ENCODE results near the gene TCF25. TPM values are rescaled to one million over a fixed set of nuclear protein-coding genes. Genes with fewer than 3 reads are reported as not detected.
A peak's percentile ranks its signal among the peaks of the same experiment; 100 is the strongest.
"Not testable (repeated sequence)": the region's sequence is repeated elsewhere in the genome, so short reads cannot be mapped to it uniquely, and the experiment has no call there.

TCF25 gene
- total RNA-seq, 1 experiment from 2014 or later, result 270 TPM

- peaks cover 30% of the 10 kb centered on the region for H3K4me1 Mint-ChIP-seq (ENCODE audit: low read depth, unreplicated experiment)
- peak within 1 kb of the TSS; percentile 72 for H3K4me3 Mint-ChIP-seq (ENCODE audit: low read depth, unreplicated experiment)
- DNase-seq, result peak; percentile 82
- peaks cover 44% of the 10 kb centered on the region for H3K36me3 Mint-ChIP-seq (ENCODE audit: insufficient read depth, unreplicated experiment)
- no peaks in the 10 kb centered on the region for H3K9me3 Mint-ChIP-seq (ENCODE audit: low read depth, unreplicated experiment)
- peak within 1 kb of the TSS; percentile 6 for H3K27ac Mint-ChIP-seq (ENCODE audit: unreplicated experiment)
- intact Hi-C loops (cut with micrococcal nuclease; ENCODE audit: unreplicated experiment), result no loop called here
- BruUV-seq (replicated peaks), result no TSS peak
- no peak for TF ChIP-seq CTCF (IDR thresholded peaks at IDR 0.05; ENCODE audit: unreplicated experiment)
- CTCF ChIA-PET, result interaction anchor here (3.0 kb wide), 1 partner anchor 9 kb away, joined by 11 read pairs; no protein-coding TSS in a partner anchor
- H3K27me3 Mint-ChIP-seq (ENCODE audit: unreplicated experiment), result no peaks in the 10 kb centered on the region
Observed at GRCh38 chr16:89828199-89828869, 45.1 kb upstream of the TCF25 start, which contains the start of gene SPIRE2. Gene SPIRE2 (plus strand): TSS chr16:89828475. CDS start chr16:89828551, 76 bp downstream.

- peak overlapping the region; percentile 72 for H3K4me3 Mint-ChIP-seq (ENCODE audit: low read depth, unreplicated experiment)
- no peak for TF ChIP-seq CTCF (IDR thresholded peaks at IDR 0.05; ENCODE audit: unreplicated experiment)
- peaks cover 52% of the 10 kb centered on the region for H3K36me3 Mint-ChIP-seq (ENCODE audit: insufficient read depth, unreplicated experiment)
- H3K4me1 Mint-ChIP-seq (ENCODE audit: low read depth, unreplicated experiment), result peaks cover 37% of the 10 kb centered on the region
- CTCF ChIA-PET, result interaction anchor here (0.5 to 3.0 kb wide), 6 partner anchors 9 to 381 kb away, joined by 3 to 11 read pairs (median 4); partner anchors contain the start of gene TCF25
- DNase-seq, result peak; percentile 48
- BruUV-seq (replicated peaks), result TSS peak; percentile 64
- H3K27me3 Mint-ChIP-seq (ENCODE audit: unreplicated experiment), result no peaks in the 10 kb centered on the region
- intact Hi-C loops (cut with micrococcal nuclease; ENCODE audit: unreplicated experiment), result no loop called here
- H3K27ac Mint-ChIP-seq (ENCODE audit: unreplicated experiment), result peak overlapping the region; percentile 6
- H3K9me3 Mint-ChIP-seq (ENCODE audit: low read depth, unreplicated experiment), result no peaks in the 10 kb centered on the region
Observed at GRCh38 chr16:89828870-89829629, 44.3 kb upstream of the TCF25 start.

- CTCF ChIA-PET, result interaction anchor here (0.5 to 1.2 kb wide), 5 partner anchors 8 to 382 kb away, joined by 3 to 4 read pairs (median 4); partner anchors contain the start of gene TCF25
- Mint-ChIP-seq H3K9me3 (ENCODE audit: low read depth, unreplicated experiment) (no peaks in the 10 kb centered on the region), H3K27me3 (ENCODE audit: unreplicated experiment) (no peaks in the 10 kb centered on the region), H3K4me1 (ENCODE audit: low read depth, unreplicated experiment) (peaks cover 41% of the 10 kb centered on the region), H3K36me3 (ENCODE audit: insufficient read depth, unreplicated experiment) (peaks cover 55% of the 10 kb centered on the region), H3K4me3 (ENCODE audit: low read depth, unreplicated experiment) (peak overlapping the region; percentile 72), H3K27ac (ENCODE audit: unreplicated experiment) (no peak overlapping the region)
- DNase-seq, result peak; percentile 40
- no peak for TF ChIP-seq CTCF (IDR thresholded peaks at IDR 0.05; ENCODE audit: unreplicated experiment)
- BruUV-seq (replicated peaks), result no TSS peak
- intact Hi-C loops (cut with micrococcal nuclease; ENCODE audit: unreplicated experiment), result no loop called here
Observed at GRCh38 chr16:89829630-89830437, 43.6 kb upstream of the TCF25 start.

- Mint-ChIP-seq H3K4me1 (ENCODE audit: low read depth, unreplicated experiment) (peaks cover 41% of the 10 kb centered on the region), H3K27me3 (ENCODE audit: unreplicated experiment) (no peaks in the 10 kb centered on the region), H3K4me3 (ENCODE audit: low read depth, unreplicated experiment) (no peak overlapping the region), H3K36me3 (ENCODE audit: insufficient read depth, unreplicated experiment) (peaks cover 70% of the 10 kb centered on the region), H3K9me3 (ENCODE audit: low read depth, unreplicated experiment) (no peaks in the 10 kb centered on the region), H3K27ac (ENCODE audit: unreplicated experiment) (peak overlapping the region; percentile 50)
- TF ChIP-seq CTCF (IDR thresholded peaks at IDR 0.05; ENCODE audit: unreplicated experiment), result no peak
- intact Hi-C loops (cut with micrococcal nuclease; ENCODE audit: unreplicated experiment), result no loop called here
- DNase-seq, result no peak
- CTCF ChIA-PET, result no interaction called here
- no TSS peak for BruUV-seq (replicated peaks)
Observed at GRCh38 chr16:89831810-89832328, 41.5 kb upstream of the TCF25 start.

- DNase-seq, result peak; percentile 93
- BruUV-seq (replicated peaks); intact Hi-C loops (cut with micrococcal nuclease; ENCODE audit: unreplicated experiment); H3K9me3 Mint-ChIP-seq (ENCODE audit: low read depth, unreplicated experiment); H3K27me3 Mint-ChIP-seq (ENCODE audit: unreplicated experiment): not testable (repeated sequence)
- CTCF ChIA-PET, result interaction anchor here (1.0 to 1.6 kb wide), 3 partner anchors 9 to 40 kb away, joined by 3 to 6 read pairs (median 5); partner anchors contain the start of gene TCF25
- peak overlapping the region; percentile 36 for H3K4me3 Mint-ChIP-seq (ENCODE audit: low read depth, unreplicated experiment)
- peaks cover 40% of the 10 kb centered on the region for H3K4me1 Mint-ChIP-seq (ENCODE audit: low read depth, unreplicated experiment)
- H3K27ac Mint-ChIP-seq (ENCODE audit: unreplicated experiment), result peak overlapping the region; percentile 84
- H3K36me3 Mint-ChIP-seq (ENCODE audit: insufficient read depth, unreplicated experiment), result peaks cover 72% of the 10 kb centered on the region
Observed at GRCh38 chr16:89833664-89834363, 39.6 kb upstream of the TCF25 start.

Data from Calu3 (cell line).